ELR (cell line): ENCODE data around the gene MARCKS.
A peak's percentile ranks its signal among the peaks of the same experiment; 100 is the strongest.
"Not testable (repeated sequence)": the region's sequence is repeated elsewhere in the genome, so short reads cannot be mapped to it uniquely, and the experiment has no call there.

Experiments used
- DNase-seq: peaks from one replicate; pipeline ENCODE4 v3.0.0-alpha.2; 2015; ENCODE audit warnings: low read depth

Gene MARCKS

GRCh38 chr6:113886512-113886911 is 29.4 kb downstream of the MARCKS start:
- DNase-seq: no peak

GRCh38 chr6:113888493-113888892 is 31.3 kb downstream of the MARCKS start:
- DNase-seq: peak; percentile 3

- no peak for DNase-seq
Measured at GRCh38 chr6:113888956-113889630, 31.9 kb downstream of the MARCKS start.

- DNase-seq: no peak
Measured at GRCh38 chr6:113893451-113893850, 36.3 kb downstream of the MARCKS start.

- DNase-seq: no peak
Measured at GRCh38 chr6:113893866-113894265, 36.7 kb downstream of the MARCKS start.

DNA sequence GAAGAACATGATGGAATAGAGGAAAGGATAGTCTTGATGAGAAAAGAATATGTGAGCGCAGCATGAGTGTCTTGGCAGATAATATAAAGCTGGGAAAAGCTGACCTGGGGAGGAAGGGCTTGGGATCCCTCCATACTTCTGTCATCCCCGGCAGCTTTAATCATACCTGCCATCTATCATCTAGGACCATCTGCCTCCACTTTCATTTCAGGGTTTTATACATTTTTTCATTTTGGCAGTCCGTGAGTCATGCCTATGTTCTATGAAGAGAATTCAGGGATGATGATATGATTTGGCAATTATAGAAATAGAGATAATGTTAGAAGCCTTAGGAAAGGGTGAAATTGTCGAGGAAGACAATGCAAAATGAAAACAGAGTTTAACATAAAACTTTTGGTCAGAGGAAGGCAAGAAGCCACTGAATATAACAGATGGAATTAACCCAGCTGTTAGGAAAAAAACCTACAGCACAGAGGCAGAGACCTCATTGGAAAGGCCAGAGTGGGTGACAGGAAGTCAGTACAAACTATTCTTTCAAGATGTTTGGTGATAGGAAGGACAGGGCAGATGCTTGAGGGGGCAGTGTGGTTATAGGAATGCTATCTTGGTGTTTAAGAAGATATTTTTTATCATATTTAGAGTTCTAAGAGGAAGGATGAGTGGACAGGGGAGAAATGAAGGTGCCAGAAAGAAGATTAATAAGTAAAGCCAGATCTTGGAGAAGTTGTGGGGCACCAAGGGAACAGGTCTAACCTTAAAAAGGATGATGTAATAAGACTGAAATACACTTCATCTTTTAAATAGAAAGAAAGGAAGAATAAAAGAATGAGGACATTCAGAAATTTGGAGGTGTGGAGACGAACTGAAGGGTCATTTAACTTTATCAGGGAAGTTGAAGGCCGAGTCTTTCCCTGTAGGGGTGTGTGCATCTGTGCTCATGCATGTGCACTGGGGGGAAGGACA is 37.8 kb downstream of the MARCKS start:
- no peak for DNase-seq

- DNase-seq: no peak
Measured at GRCh38 chr6:113901482-113901881, 44.3 kb downstream of the MARCKS start.

DNA sequence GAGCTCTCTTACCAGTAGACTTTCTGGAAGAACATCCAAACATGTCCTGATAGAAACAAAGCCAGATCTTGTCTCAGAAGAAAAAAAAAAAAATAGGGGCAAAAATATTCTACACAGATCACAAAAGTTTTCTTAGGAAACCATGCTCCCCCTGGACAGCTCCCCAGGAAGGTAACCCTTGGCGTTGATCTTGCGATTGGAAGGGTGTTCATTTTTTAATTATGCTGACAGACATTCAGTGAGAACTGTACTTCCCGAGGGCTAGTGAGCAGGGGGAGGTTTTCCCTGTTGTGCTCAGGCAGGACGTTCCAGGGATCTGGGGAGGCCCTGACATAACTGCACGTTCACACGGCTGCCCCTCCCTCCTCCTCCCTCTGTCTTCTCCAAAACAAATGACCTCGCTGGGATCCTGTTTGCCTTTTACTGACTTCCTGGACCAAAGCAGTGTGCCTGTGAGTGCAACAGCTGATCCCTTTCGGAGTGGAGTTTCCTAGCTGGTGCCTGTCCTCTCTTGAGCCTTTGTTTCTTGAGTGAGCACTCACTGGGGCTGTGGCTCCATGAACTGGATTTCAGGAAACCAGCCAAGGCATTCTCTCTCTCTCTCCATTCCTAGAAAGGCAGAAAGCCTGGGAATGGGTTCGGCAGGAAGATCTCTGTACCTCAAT is 46.7 kb downstream of the MARCKS start:
- DNase-seq: peak; percentile 41

DNA sequence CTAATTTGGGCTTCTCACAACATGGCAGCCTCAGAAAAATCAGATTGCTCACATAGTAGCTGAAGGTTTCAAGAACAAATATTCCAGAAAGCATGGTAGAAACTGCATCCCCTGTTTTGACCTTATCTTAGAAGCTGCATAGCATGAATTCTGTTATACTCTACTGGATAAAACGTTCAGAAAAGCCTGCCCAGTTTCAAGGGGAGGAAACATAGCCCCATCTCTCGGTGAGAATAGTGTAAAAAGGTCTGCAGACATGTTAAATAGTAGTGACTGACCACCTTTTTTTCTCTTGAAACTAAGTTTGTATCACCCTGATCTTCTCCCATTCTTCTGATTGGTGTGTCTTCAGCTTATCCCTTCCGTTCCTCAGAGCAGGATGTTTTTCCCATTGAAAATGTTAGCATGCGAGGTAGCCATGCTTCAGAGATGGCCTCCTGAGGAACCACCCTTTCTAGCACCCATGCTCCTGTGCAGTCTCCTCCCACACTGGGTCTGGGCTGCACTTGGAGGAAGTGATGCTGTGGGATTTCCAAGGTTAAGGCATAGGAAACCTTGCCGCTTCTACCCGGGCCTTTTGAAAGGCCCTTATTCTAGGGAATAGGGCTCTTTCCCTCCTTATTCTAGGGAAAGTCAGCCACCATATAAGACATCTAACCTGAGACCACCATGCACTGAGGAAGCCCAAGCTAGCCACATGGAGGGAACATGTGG is 50.1 kb downstream of the MARCKS start:
- no peak for DNase-seq

DNA sequence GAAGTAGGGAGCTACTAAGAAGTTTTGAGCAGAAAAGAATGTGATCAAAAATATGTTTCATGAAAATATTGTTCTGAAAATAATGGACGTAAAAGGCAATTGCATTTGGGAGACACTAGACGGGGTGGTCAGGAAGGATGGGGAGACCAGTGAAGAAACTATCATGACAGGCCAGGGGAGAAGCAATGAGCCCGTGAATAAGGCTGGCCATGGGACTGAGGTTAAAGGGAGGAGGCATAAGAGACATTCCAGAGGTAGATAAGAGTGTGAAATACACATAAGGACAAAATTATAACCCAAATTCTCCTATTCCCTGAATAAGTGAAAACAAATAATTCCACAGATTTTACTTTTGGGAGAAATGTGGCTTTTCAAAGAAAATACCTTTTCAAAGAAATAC is 51.7 kb downstream of the MARCKS start:
- DNase-seq: no peak

GRCh38 chr6:113909224-113909856 is 52.2 kb downstream of the MARCKS start:
- peak; percentile 82 for DNase-seq

GRCh38 chr6:113910285-113910684 is 53.1 kb downstream of the MARCKS start:
- not testable (repeated sequence) for DNase-seq
